Stomach (tissue), 4 donors: Measurements from ENCODE around the gene HSPA12B.

Source experiments
- CTCF ChIP-seq, 7 experiments: fragments of 450-650 bp in 4 of 7; fragments of 200-600 bp in 3 of 7; sonication (generic) in 3 of 7; IDR thresholded peaks; one replicate each; pipeline ENCODE4 v1.5.1; 2016 to 2019; ENCODE audit warnings: antibody characterized with exemption in 7 of 7, control low read depth in 2 of 7, mild to moderate bottlenecking in 1 of 7
- POLR2AphosphoS5 ChIP-seq, 3 donors: sonication (generic); formaldehyde crosslinking; IDR thresholded peaks; one replicate each; pipeline ENCODE4 v1.6.1; 2016; ENCODE audit warnings: antibody characterized with exemption in 3 of 3

- TF ChIP-seq POLR2AphosphoS5 (IDR thresholded peaks at IDR 0.05): no peak
- no peak for TF ChIP-seq CTCF (IDR thresholded peaks at IDR 0.05)
These were observed 44.9 kb downstream of the HSPA12B start for GRCh38 chr20:3777381-3777715.
